ENCODE results near the gene CDCP2.

Gene CDCP2

GRCh38 chr1:54129858-54130257 is 22.9 kb downstream of the CDCP2 start:
- Histone ChIP-seq H3K27ac (no peak overlapping the region), H3K4me1 (ENCODE audit: control insufficient read depth in 1 of 2, insufficient read depth in 1 of 2, low read depth in 1 of 2, low read length in 1 of 2) (no peaks in the 10 kb centered on the region)
- TF ChIP-seq CTCF (IDR thresholded peaks at IDR 0.05) = no peak

GRCh38 chr1:54127594-54128300 is 25.1 kb downstream of the CDCP2 start:
- no peak overlapping the region for H3K27ac ChIP-seq
- no peaks in the 10 kb centered on the region for H3K9me3 ChIP-seq
- H3K4me1 ChIP-seq (ENCODE audit: control insufficient read depth in 1 of 2, insufficient read depth in 1 of 2, low read depth in 1 of 2, low read length in 1 of 2) = no peaks in the 10 kb centered on the region
- peaks cover 3% of the 10 kb centered on the region for H3K27me3 ChIP-seq
- H3K36me3 ChIP-seq = no peaks in the 10 kb centered on the region
- H3K4me3 ChIP-seq (ENCODE audit: low read depth in 1 of 2, low read length in 1 of 2) = no peak overlapping the region
- TF ChIP-seq CTCF (IDR thresholded peaks at IDR 0.05) = no peak

More at GRCh38 chr1:54129858-54130257, 22.9 kb downstream of the CDCP2 start:
- H3K4me3 ChIP-seq (ENCODE audit: low read depth in 1 of 2, low read length in 1 of 2) = no peak overlapping the region
- no peaks in the 10 kb centered on the region for H3K27me3 ChIP-seq
- no peaks in the 10 kb centered on the region for H3K9me3 ChIP-seq
- no peaks in the 10 kb centered on the region for H3K36me3 ChIP-seq

GRCh38 chr1:54126271-54126815 is 26.5 kb downstream of the CDCP2 start:
- H3K4me3 ChIP-seq (ENCODE audit: low read depth in 1 of 2, low read length in 1 of 2) = no peak overlapping the region
- TF ChIP-seq CTCF (IDR thresholded peaks at IDR 0.05) = no peak
- H3K36me3 ChIP-seq = no peaks in the 10 kb centered on the region
- H3K27me3 ChIP-seq = peaks cover 17% of the 10 kb centered on the region
- no peak overlapping the region for H3K27ac ChIP-seq
- no peaks in the 10 kb centered on the region for H3K9me3 ChIP-seq
- no peaks in the 10 kb centered on the region for H3K4me1 ChIP-seq (ENCODE audit: control insufficient read depth in 1 of 2, insufficient read depth in 1 of 2, low read depth in 1 of 2, low read length in 1 of 2)

GRCh38 chr1:54125386-54126070 is 27.3 kb downstream of the CDCP2 start:
- H3K27ac ChIP-seq = no peak overlapping the region
- peaks cover 26% of the 10 kb centered on the region for H3K27me3 ChIP-seq
- H3K4me1 ChIP-seq (ENCODE audit: control insufficient read depth in 1 of 2, insufficient read depth in 1 of 2, low read depth in 1 of 2, low read length in 1 of 2) = no peaks in the 10 kb centered on the region
- no peaks in the 10 kb centered on the region for H3K36me3 ChIP-seq
- H3K4me3 ChIP-seq (ENCODE audit: low read depth in 1 of 2, low read length in 1 of 2) = no peak overlapping the region
- TF ChIP-seq CTCF (IDR thresholded peaks at IDR 0.05) = no peak
- H3K9me3 ChIP-seq = no peaks in the 10 kb centered on the region

- Histone ChIP-seq H3K27ac (no peak overlapping the region), H3K4me3 (ENCODE audit: low read depth in 1 of 2, low read length in 1 of 2) (no peak overlapping the region), H3K9me3 (no peaks in the 10 kb centered on the region), H3K4me1 (ENCODE audit: control insufficient read depth in 1 of 2, insufficient read depth in 1 of 2, low read depth in 1 of 2, low read length in 1 of 2) (no peaks in the 10 kb centered on the region), H3K27me3 (peaks cover 29% of the 10 kb centered on the region), H3K36me3 (no peaks in the 10 kb centered on the region)
- TF ChIP-seq CTCF (IDR thresholded peaks at IDR 0.05) = no peak
These were observed 27.9 kb downstream of the CDCP2 start for GRCh38 chr1:54124906-54125305.
